ENCODE measurements around the gene C1orf105.

C1orf105 gene

GRCh38 chr1:172457479-172458130 lies 37.1 kb downstream of the C1orf105 start:
- no peak for DNase-seq (ENCODE audit: low read depth)

DNA sequence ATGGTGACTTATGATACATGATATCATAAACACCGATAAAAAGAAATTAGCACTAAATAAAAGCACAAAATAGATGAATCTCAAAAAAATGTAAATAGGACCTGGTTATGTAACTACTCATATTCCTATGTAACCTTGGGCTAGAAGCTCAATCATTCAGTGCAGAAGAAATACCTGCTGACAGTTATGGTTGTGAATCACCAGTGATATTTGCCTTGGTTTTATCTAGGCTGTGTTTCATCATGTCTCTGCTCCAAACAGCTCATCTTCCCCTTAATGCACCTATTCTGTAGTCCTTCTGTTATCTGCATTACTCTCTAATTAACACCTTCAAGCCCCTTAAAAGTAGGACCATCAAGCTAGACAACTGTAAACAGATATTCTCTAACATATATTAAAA lies 39.7 kb downstream of the C1orf105 start:
- DNase-seq (ENCODE audit: low read depth) = no peak

GRCh38 chr1:172460887-172461315 lies 40.4 kb downstream of the C1orf105 start:
- DNase-seq (ENCODE audit: low read depth) = no peak

GRCh38 chr1:172465617-172466016 lies 45.1 kb downstream of the C1orf105 start:
- no peak for DNase-seq (ENCODE audit: low read depth)

GRCh38 chr1:172466795-172467407 lies 46.4 kb downstream of the C1orf105 start:
- DNase-seq (ENCODE audit: low read depth) = no peak

DNA sequence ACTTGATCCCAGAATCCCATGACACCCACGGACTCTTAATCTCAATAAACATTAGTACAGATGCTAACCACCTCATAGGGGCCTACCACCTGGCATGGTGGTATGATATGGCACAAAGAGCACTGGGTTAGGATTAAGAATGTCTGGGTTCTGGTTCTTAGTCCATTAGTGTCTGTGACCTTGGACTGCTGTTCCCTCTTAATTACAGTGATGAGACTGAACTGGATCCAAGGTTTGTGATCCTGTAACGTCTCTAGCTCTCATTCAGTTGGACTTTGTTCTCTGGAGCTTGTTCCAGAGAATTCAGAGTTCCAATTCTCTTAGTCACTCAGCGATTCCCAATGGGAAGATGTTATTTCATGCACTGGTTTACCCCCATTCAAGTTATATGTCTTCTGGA lies 47.0 kb downstream of the C1orf105 start:
- no peak for DNase-seq (ENCODE audit: low read depth)

GRCh38 chr1:172468296-172468695 lies 47.8 kb downstream of the C1orf105 start:
- DNase-seq (ENCODE audit: low read depth) = no peak

GRCh38 chr1:172469717-172470116 lies 49.2 kb downstream of the C1orf105 start:
- no peak for DNase-seq (ENCODE audit: low read depth)

DNA sequence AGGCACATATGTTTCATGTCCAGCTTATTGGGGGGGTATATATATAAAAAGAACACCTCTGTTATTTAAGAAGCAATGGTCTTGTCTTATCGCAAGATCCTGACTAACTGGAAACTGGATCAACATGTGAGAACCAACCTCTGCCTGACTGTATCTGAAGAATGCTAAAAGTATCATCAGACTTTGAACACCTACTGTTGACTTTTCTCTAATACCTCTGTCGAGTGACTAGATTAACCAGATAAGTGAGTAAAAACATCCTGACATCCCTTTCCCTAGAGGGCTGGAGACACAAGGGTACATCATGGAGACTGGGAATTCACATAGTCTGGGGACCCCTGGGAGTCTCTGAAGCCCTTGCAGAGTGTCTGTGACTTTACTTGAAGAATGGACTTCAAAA lies 49.7 kb downstream of the C1orf105 start:
- no peak for DNase-seq (ENCODE audit: low read depth)

DNA sequence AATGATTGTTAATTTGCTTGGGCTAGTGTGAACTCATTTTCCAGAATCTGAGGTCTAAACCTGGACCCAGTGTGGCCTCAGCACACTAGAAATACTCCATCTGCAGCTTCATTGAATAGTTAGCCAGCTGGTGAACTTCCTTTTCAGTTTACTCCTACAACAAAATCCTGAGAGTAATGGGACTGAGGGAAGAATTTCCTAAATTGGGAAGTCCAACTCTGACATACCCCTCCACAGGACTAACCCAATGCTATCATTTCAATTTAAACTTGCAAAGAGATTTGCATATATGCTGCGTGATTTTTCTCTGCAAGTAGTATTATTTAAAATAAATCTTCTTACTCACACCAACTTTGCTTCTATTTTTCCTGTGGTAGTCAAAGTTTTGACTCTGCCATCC lies 51.2 kb downstream of the C1orf105 start:
- DNase-seq (ENCODE audit: low read depth) = no peak

GRCh38 chr1:172472495-172472894 lies 52.0 kb downstream of the C1orf105 start:
- no peak for DNase-seq (ENCODE audit: low read depth)

- DNase-seq (ENCODE audit: low read depth) = no peak
Measured at GRCh38 chr1:172473302-172473701, 52.8 kb downstream of the C1orf105 start.

DNA sequence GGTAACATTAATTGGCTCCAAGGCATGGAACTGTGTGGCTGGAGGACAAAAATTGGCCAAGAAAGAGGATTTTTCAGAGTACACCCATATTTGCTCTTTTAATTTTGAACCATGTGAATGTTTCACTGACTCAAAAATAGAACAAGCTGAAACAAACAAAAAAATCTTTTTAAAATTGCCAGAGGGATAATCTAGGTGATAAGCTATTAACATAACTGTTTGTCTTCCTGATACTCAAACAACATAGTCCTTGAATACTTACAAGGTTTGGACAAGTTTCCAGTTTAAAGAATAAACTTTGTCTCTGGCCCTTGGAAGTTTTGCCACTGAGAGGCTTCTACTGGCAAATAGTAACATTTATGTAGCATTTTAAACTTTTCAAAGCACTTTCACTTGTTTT lies 53.4 kb downstream of the C1orf105 start:
- DNase-seq (ENCODE audit: low read depth) = no peak

GRCh38 chr1:172476218-172476811 lies 55.8 kb downstream of the C1orf105 start:
- no peak for DNase-seq (ENCODE audit: low read depth)

DNA sequence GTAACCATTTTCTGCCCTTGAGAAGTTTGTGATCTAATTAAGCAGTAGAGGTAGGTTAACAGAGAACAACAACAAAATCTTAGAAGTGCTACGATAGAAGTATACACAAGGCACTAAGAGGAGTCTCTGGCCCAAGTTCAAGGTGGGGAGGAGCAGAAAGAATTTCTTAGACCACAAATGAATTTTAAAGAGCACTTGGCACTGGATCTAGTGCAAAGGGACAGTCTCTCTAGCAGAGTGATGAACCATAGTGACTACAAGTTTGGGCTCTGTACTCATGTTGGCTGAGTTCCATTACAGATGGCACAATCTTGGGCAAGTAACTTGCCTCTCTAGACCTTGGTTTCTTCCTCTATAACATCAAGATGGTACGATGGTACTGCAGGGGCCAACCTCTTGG lies 56.7 kb downstream of the C1orf105 start:
- DNase-seq (ENCODE audit: low read depth) = no peak

DNA sequence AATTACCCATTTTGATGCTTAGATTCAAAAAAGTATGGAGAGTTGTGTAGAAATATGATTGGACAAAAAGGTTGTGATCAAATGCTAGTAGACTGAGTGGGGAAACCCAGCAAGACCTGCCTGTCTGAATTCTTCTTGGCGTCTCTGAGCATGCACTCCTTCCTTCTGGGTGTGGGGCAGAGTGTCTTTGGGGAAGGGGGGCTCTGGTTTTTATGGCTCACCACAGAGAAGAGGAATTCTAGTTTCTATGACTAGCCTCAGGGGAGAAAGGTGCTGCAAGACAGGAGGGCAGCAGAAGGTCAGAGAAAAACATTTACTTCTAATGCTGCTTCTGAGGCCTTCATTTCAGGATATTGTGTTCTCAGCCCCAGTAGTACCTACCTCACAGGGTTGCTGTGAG lies 57.3 kb downstream of the C1orf105 start:
- no peak for DNase-seq (ENCODE audit: low read depth)

DNA sequence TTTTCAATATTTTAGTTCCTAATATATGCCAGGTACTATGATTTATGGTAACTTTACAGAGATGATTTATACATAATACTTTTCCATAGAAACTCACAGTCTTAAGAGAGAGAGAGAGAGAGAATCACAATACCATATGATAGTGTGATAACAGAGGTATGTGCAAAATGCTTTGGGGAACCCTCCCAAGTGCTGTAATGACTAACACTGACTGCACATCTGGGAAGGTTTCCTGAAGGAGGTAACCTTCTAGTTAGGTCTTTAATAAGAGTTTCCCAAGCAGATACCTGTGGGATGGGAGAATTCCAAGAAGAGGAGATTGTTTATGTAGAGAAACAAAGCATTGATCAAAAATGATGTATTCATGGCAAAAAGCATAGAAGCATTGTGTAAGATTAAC lies 58.0 kb downstream of the C1orf105 start:
- no peak for DNase-seq (ENCODE audit: low read depth)

GRCh38 chr1:172480431-172480830 lies 59.9 kb downstream of the C1orf105 start:
- DNase-seq (ENCODE audit: low read depth) = no peak

DNA sequence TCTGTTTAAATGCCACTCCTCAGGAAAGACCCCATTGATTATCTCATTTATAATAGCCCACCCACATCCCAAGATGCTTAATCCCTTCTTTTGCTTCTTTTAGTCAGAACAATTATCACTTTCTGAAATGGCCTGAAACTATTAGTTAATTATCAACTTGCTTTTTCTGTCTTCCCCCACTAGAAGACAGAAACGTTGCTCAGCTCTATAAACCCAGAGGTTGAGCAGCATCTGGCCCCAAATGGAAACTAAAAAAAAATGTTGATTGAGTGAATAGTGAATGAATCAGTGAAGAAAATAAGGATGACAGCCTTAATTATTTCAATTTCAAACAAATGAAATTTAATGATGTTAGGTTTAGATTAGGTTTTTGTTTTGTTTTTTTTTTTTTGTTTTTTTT lies 61.6 kb downstream of the C1orf105 start:
- DNase-seq (ENCODE audit: low read depth) = no peak

GRCh38 chr1:172483448-172483847 lies 63.0 kb downstream of the C1orf105 start:
- no peak for DNase-seq (ENCODE audit: low read depth)

DNA sequence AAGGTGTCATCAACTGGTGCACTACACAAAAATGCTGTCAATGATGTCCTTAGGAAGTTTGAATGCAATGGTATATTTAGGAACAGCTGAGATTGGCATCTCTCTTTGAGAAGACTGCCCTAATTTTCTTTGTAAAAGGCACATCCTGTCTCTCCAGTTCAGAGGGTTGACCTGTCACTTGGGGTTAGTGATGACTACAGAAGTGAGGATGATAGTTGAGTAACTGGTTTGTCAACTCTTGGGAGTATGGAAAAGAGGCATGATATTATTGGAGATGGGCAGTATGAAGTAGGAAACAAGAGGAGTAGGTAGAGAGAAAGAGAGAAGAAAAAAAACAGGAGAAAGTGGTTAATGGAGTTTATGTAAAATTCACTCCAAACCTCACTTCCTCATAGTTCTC lies 63.8 kb downstream of the C1orf105 start:
- DNase-seq (ENCODE audit: low read depth) = no peak

GRCh38 chr1:172485626-172486025 lies 65.1 kb downstream of the C1orf105 start:
- no peak for DNase-seq (ENCODE audit: low read depth)

- DNase-seq (ENCODE audit: low read depth) = no peak
Measured at GRCh38 chr1:172486805-172487454, 66.4 kb downstream of the C1orf105 start.

Data from T-helper 22 cell (primary cell).